Esophagus squamous epithelium (tissue), 4 donors: Measurements from ENCODE around the gene CNKSR3.

ENCODE experiments used
- CTCF ChIP-seq, 6 experiments: fragments of 450-650 bp in 4 of 6; fragments of 200-600 bp in 2 of 6; sonication (generic) in 2 of 6; IDR thresholded peaks; one replicate each; pipeline ENCODE4 v1.5.1; 2016 to 2019; ENCODE audit warnings: antibody characterized with exemption in 6 of 6, mild to moderate bottlenecking in 4 of 6, moderate library complexity in 4 of 6
- POLR2A ChIP-seq, 4 donors: fragments of 450-650 bp; IDR thresholded peaks; one replicate each; pipeline ENCODE4 v1.6.1; 2017; ENCODE audit warnings: antibody characterized with exemption in 4 of 4, mild to moderate bottlenecking in 4 of 4, moderate library complexity in 3 of 4

- no peak for TF ChIP-seq POLR2A (IDR thresholded peaks at IDR 0.05)
- no peak for TF ChIP-seq CTCF (IDR thresholded peaks at IDR 0.05)
Observed at GRCh38 chr6:154382740-154383139, 127.7 kb downstream of the CNKSR3 start.
